HG03196 (cell line): ENCODE data around the gene HOXD1.

Source experiments
- ATAC-seq: cut with Tn5 transposase; IDR thresholded peaks from one replicate; pipeline ENCODE4 v1.9.1; 2021; ENCODE audit not compliant: unreplicated experiment

HOXD1 gene

DNA sequence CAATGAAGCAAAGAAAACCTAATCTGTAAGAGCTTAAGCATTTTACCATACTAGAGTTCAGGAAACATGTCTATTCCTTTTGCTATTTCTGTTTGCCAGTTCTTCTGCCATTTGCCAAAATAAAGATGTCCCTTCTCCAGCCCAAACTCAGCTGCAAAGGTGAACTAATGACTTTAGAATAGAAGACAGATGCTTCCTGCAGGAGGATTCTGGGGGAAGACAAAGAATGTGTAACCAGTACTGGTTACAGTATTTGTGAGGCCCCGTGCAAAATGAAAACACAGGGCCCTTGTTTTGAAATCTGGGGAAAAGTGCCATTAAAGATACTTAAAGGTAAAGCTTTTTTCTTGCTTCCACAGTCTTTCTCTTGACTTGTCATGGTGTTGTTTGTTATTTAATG is 46.5 kb downstream of the HOXD1 start:
- no peak for ATAC-seq

DNA sequence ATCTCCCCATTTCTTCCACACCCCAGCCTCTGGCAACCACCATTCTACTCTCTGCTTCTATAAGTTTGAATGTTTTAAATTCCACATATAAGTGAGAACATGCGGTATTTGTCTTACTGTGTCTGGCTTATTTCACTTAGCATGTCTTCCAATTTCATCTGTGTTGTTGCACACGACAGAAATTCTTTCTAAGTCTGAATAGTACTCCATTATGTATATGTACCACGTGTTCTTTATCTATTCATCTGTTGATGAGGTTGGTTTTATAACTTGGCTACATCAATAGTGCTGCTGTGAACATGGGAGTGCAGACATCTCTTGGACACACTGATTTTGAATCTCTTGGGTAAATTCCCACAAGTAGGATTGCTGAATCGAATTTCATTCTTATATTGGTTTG is 49.0 kb downstream of the HOXD1 start:
- ATAC-seq = no peak

DNA sequence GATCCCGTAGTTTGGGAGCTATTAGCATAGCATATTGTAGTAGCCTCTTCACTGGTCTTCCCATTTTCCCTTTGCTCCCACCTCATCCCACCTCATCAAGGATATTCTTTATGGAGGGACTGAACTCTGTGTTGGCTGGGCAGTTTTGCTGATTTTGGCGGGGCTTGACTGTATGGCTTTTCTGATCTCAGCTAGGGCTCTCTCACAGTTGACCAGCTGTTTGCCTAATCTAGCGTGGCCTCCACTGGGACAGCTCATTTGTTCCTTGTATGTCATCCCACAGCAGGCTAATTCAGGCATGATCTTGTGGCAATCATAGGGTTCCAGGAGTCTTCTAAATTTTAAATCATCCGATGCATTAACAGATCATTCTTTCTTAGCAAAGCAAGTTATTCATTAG is 50.6 kb downstream of the HOXD1 start:
- ATAC-seq = no peak

DNA sequence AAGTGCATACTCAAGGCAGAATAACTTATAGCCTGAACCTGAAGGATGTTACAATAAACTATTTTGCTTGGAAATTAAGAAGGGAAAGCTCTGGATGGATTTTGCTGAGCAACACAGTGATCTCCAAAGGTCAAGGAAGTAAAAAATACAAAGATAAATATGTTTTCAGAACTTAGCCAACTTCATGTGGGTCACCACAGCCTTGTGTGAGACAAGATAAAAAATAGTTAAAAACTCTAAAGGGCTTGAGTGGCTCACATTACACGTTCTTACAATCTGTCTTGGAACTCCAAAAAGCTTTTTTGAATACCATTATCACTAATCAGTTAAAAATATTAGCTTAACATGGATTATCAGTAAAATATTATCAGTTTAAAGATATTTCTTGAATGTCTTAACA is 51.8 kb downstream of the HOXD1 start:
- no peak for ATAC-seq
